IMR-90 (cell line): Measurements from ENCODE around the gene CAP2. TPM values are rescaled to one million over a fixed set of nuclear protein-coding genes. Genes with fewer than 3 reads are reported as not detected.

ENCODE experiments used
- ATAC-seq: fragments of 200-7000 bp; cut with Tn5 transposase; 2 replicates; pipeline ENCODE4 v1.9.1; 2020; ENCODE audit warnings: low read depth, mild to moderate bottlenecking, moderate library complexity
- BruUV-seq: library from RNA; stranded (reverse); fragments of 400-500 nt; replicated peaks from 2 replicates; lab custom pipeline; 2021; lab: Mats Ljungman, UMichigan
- CTCF ChIA-PET: fragments of 300-600 bp; formaldehyde crosslinking; extraction: SDS; loops from one replicate; lab custom pipeline; 2021; ENCODE audit warnings: antibody characterized with exemption; lab: Yijun Ruan, JAX
- POLR2A ChIA-PET: fragments of 300-600 bp; sonication (Branson Sonifier 250); formaldehyde crosslinking; loops from one replicate; lab custom pipeline; 2022; ENCODE audit warnings: antibody characterized with exemption; ENCODE audit not compliant: unreplicated experiment; lab: Charles Lee
- DNase-seq: peaks from one replicate; pipeline ENCODE4 v3.0.0; 2013
- H2AFZ ChIP-seq: replicated peaks from 2 replicates; pipeline ENCODE3; 2013; ENCODE audit warnings: low read length, mild to moderate bottlenecking; ENCODE audit not compliant: poor library complexity
- H2AK5ac ChIP-seq: 2 replicates; pipeline ENCODE4 v1.6.1; 2013; ENCODE audit warnings: low read depth, low read length, inconsistent platforms
- H2AK9ac ChIP-seq: replicated peaks from 2 replicates; pipeline ENCODE3; 2013; ENCODE audit warnings: mild to moderate bottlenecking, low read depth, low read length, moderate library complexity; ENCODE audit not compliant: poor library complexity
- H2BK120ac ChIP-seq: 2 replicates; pipeline ENCODE4 v1.6.1; 2013; ENCODE audit warnings: low read depth, low read length, inconsistent platforms
- H2BK15ac ChIP-seq: 3 replicates; pipeline ENCODE4 v1.6.1; 2013; ENCODE audit warnings: low read depth, low read length, inconsistent platforms
- H2BK20ac ChIP-seq: 2 replicates; pipeline ENCODE4 v1.6.1; 2013; ENCODE audit warnings: low read depth, mild to moderate bottlenecking, inconsistent platforms, low read length, moderate library complexity
- H2BK5ac ChIP-seq: 2 replicates; pipeline ENCODE4 v1.6.1; 2013; ENCODE audit warnings: mild to moderate bottlenecking, low read depth, low read length, inconsistent platforms; ENCODE audit not compliant: poor library complexity, severe bottlenecking
- H3K14ac ChIP-seq: replicated peaks from 2 replicates; pipeline ENCODE4 v1.6.1; 2013; ENCODE audit warnings: low read depth, low read length, inconsistent platforms
- H3K18ac ChIP-seq: 2 replicates; pipeline ENCODE4 v1.6.1; 2013; ENCODE audit warnings: low read depth, low read length, control low read depth
- H3K23ac ChIP-seq: 2 replicates; pipeline ENCODE4 v1.6.1; 2013; ENCODE audit warnings: low read depth, low read length, inconsistent platforms
- H3K27ac ChIP-seq: 2 replicates; pipeline ENCODE4 v1.5.1; 2013; ENCODE audit warnings: mild to moderate bottlenecking, control low read depth, low read length; ENCODE audit not compliant: insufficient read depth
- H3K27me3 ChIP-seq: 2 replicates; pipeline ENCODE4 v1.6.1; 2013; ENCODE audit warnings: low read length; ENCODE audit not compliant: control insufficient read depth, insufficient read depth
- H3K36me3 ChIP-seq: 2 replicates; pipeline ENCODE4 v1.6.1; 2013; ENCODE audit warnings: low read length, mixed read lengths; ENCODE audit not compliant: control insufficient read depth, insufficient read depth
- H3K4ac ChIP-seq: 2 replicates; pipeline ENCODE4 v1.6.1; 2013; ENCODE audit warnings: low read depth, low read length, inconsistent platforms
- H3K4me1 ChIP-seq: 2 replicates; pipeline ENCODE4 v1.6.1; 2013; ENCODE audit warnings: low read length, mixed read lengths; ENCODE audit not compliant: control insufficient read depth, insufficient read depth
- H3K4me2 ChIP-seq: 2 replicates; pipeline ENCODE4 v1.6.1; 2013; ENCODE audit warnings: low read depth, mild to moderate bottlenecking, control low read depth, low read length, moderate library complexity
- H3K4me3 ChIP-seq: 2 replicates; pipeline ENCODE4 v1.5.1; 2013; ENCODE audit warnings: low read depth, mild to moderate bottlenecking, control low read depth, low read length, moderate library complexity; ENCODE audit not compliant: insufficient read depth
- H3K56ac ChIP-seq: 2 replicates; pipeline ENCODE4 v1.6.1; 2013; ENCODE audit warnings: low read length, inconsistent platforms; ENCODE audit not compliant: insufficient read depth; ENCODE audit errors: extremely low read depth
- H3K79me1 ChIP-seq, 2 experiments: 2 replicates each; pipeline ENCODE4 v1.6.1; 2013; ENCODE audit warnings: low read length in 2 of 2, inconsistent platforms in 1 of 2, low read depth in 1 of 2
- H3K9ac ChIP-seq: 2 replicates; pipeline ENCODE4 v1.6.1; 2013; ENCODE audit warnings: low read depth, low read length, control low read depth
- H3K9me1 ChIP-seq: 2 replicates; pipeline ENCODE4 v1.6.1; 2013; ENCODE audit warnings: low read length, inconsistent platforms; ENCODE audit not compliant: insufficient read depth
- H3K9me3 ChIP-seq: 2 replicates; pipeline ENCODE4 v1.6.1; 2013; ENCODE audit warnings: low read length; ENCODE audit not compliant: control insufficient read depth, insufficient read depth
- H4K20me1 ChIP-seq: 2 replicates; pipeline ENCODE4 v1.6.1; 2013; ENCODE audit warnings: low read length, inconsistent platforms; ENCODE audit not compliant: insufficient read depth
- H4K5ac ChIP-seq: 2 replicates; pipeline ENCODE4 v1.6.1; 2013; ENCODE audit warnings: mild to moderate bottlenecking, low read depth, low read length, control low read depth
- H4K8ac ChIP-seq, 2 experiments: 2 replicates each; pipeline ENCODE4 v1.6.1; 2013; ENCODE audit warnings: low read depth in 2 of 2, low read length in 2 of 2, control low read depth in 1 of 2, inconsistent platforms in 1 of 2
- H4K91ac ChIP-seq: 2 replicates; pipeline ENCODE4 v1.6.1; 2013; ENCODE audit warnings: low read depth, low read length, inconsistent platforms; ENCODE audit not compliant: insufficient read depth
- CEBPB ChIP-seq: IDR thresholded peaks from 2 replicates; pipeline ENCODE4 v1.6.1; 2012; ENCODE audit warnings: low read depth, low read length, improper control_type of control experiment
- FOS ChIP-seq: fragments of 150-350 bp; IDR thresholded peaks from 2 replicates; pipeline ENCODE4 v1.6.1; 2016; ENCODE audit warnings: low read depth, low read length
- RAD21 ChIP-seq: IDR thresholded peaks from 2 replicates; pipeline ENCODE4 v1.6.1; 2012; ENCODE audit warnings: low read length, improper control_type of control experiment
- WGBS, 2 experiments: methylation state at CpG; one replicate each; pipeline versions ENCODE4 v1.1.5 to v1.1.7; 2013; ENCODE audit warnings: missing lambda C conversion rate in 2 of 2; ENCODE audit not compliant: insufficient read length in 1 of 2; ENCODE audit errors: extremely low coverage in 2 of 2; 5-methylcytosine and 5-hydroxymethylcytosine counted together
- dilution Hi-C: fragments of 300-500 bp; cut with HindIII; formaldehyde crosslinking; loops from one replicate; pipeline ENCODE4 v1.14.3; 2018; ENCODE audit warnings: low sequenced_read_pairs; ENCODE audit not compliant: unreplicated experiment
- in situ Hi-C: fragments of 300-500 bp; cut with MboI; formaldehyde crosslinking; loops from 3 replicates; pipeline ENCODE4 v1.14.3; 2019; ENCODE audit warnings: low sequenced_read_pairs, inconsistent platforms, mixed read lengths
- intact Hi-C: fragments of 100-400 bp; cut with micrococcal nuclease; formaldehyde crosslinking; loops from 2 replicates; pipeline ENCODE4 v1.10.0; 2022
- polyA plus RNA-seq, 3 experiments: library from polyadenylated mRNA; depleted of rRNA; stranded (reverse); fragments of >200 nt; gene quantifications; 2 replicates each; pipeline ENCODE4 v1.2.3, GENCODE V29; 2012; ENCODE audit warnings: low replicate concordance in 1 of 3
- total RNA-seq: library from RNA; depleted of rRNA; stranded (reverse); fragments of >200 nt; gene quantifications from 2 replicates; pipeline ENCODE4 v1.2.3, GENCODE V29; 2012

CAP2 gene
- total and polyA plus RNA-seq, 2 of the 4 experiments (the other 2 are of a cell fraction) = 14.5 to 27.5 TPM

GRCh38 chr6:17466707-17467106, 73.3 kb downstream of the CAP2 start:
- DNase-seq (peak; percentile 46), ATAC-seq (peak; percentile 72)
- no peak overlapping the region for H4K8ac ChIP-seq
- BruUV-seq = no TSS peak
- no peak overlapping the region for H2BK20ac ChIP-seq
- no peak overlapping the region for H2BK15ac ChIP-seq
- intact Hi-C loops = no loop called here
- TF ChIP-seq CEBPB (peak; percentile 58), RAD21 (no peak), FOS (peak; percentile 54; the same call in 1 of the 2 replicates)
- no peak overlapping the region for H2AFZ ChIP-seq
- H2BK5ac ChIP-seq = no peak overlapping the region
- in situ Hi-C loops = no loop called here
- no peak overlapping the region for H2BK120ac ChIP-seq
- no peak overlapping the region for H3K23ac ChIP-seq
- H3K18ac ChIP-seq = no peak overlapping the region
- H3K36me3 ChIP-seq = peaks cover 16% of the 10 kb centered on the region
- dilution Hi-C loops = no loop called here
- peaks cover 11% of the 10 kb centered on the region for H3K9me3 ChIP-seq
- H3K27ac ChIP-seq = 0 out of 2 replicates have a peak overlapping the region, but pooled peaks have one; percentile 30
- H3K27me3 ChIP-seq = no peaks in the 10 kb centered on the region
- WGBS, 2 experiments = no CpG with 5 or more reads among the region's 3 CpGs
- peak overlapping the region; percentile 66; the same call in 1 of the 2 replicates for H2AK5ac ChIP-seq
- no peak overlapping the region for H3K4ac ChIP-seq
- H4K5ac ChIP-seq = no peak overlapping the region
- POLR2A ChIA-PET = no interaction called here
- H4K91ac ChIP-seq = no peak overlapping the region
- H3K4me3 ChIP-seq = no peak overlapping the region
- no peak overlapping the region for H2AK9ac ChIP-seq
- no peak overlapping the region for H3K9ac ChIP-seq
- no peaks in the 10 kb centered on the region; the same call in 1 of the 2 replicates for H4K20me1 ChIP-seq
- peaks cover 2% of the 10 kb centered on the region; the same call in 1 of the 2 replicates for H3K9me1 ChIP-seq
- H3K14ac ChIP-seq = 0 out of 2 replicates have a peak overlapping the region, but pooled peaks have one; percentile 38
- no peak overlapping the region for H3K4me2 ChIP-seq
- peaks cover 0 to 29% of the 10 kb centered on the region in 2 experiments for H3K79me1 ChIP-seq
- H3K4me1 ChIP-seq = peaks cover 5% of the 10 kb centered on the region
- CTCF ChIA-PET = no interaction called here
- no peak overlapping the region for H3K56ac ChIP-seq
